Cardiac septum (tissue), 1 donor: ENCODE results near the gene GLRA1. TPM values are rescaled to one million over a fixed set of nuclear protein-coding genes. Genes with fewer than 3 reads are reported as not detected.
"Not testable (repeated sequence)": the region's sequence is repeated elsewhere in the genome, so short reads cannot be mapped to it uniquely, and the experiment has no call there.

Experiments
- DNase-seq: peaks from one replicate; pipeline ENCODE4 v3.0.0-alpha.2; 2020; ENCODE audit warnings: low spot score
- intact Hi-C: fragments of 100-400 bp; cut with DNase I; formaldehyde crosslinking; loops from one replicate; pipeline ENCODE4 v1.14.0; 2022
- total RNA-seq: library from RNA; stranded (reverse); fragmentation: NEBNext Ultra II Directional; extraction: Animal tissue kit (Norgen Biotek cat#: 25700); gene quantifications from one replicate; pipeline ENCODE4 v1.2.1, GENCODE V29; 2021
- donor health status: DM: no; HTN: no; CAD: no.

The GLRA1 gene
- total RNA-seq, 1 donor from 2014 or later = not detected

DNA sequence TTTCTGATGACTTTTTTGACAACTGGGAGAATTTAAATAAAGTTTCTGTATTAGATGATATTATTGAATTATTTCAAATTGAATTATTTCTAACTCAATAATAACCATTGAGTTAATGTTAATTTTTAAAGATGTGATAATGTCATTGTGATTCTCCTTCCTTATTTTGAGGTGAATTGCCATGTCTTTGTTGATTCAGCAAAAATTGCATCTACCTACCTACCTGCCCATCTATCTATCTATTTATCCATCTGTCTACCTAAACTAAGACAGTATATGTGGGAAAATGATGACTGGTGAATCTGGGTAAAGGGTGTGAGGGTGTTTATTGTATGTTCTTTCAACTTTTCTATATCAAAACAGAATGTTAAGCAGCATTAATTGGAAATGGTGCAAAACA, 77.9 kb downstream of the GLRA1 start:
- intact Hi-C loops = no loop called here
- DNase-seq = no peak

DNA sequence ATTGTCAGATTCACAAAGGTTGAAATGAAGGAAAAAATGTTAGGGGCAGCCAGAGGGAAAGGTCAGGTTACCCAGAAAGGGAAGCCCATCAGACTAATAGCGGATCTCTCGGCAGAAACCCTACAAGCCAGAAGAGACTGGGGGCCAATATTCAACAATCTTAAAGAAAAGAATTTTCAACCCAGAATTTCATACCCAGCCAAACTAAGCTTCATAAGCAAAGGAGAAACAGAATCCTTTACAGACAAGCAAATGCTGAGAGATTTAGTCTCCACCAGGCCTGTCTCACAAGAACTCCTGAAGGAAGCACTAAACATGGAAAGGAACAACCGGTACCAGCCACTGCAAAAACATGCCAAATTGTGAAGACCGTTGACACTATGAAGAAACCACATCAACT, 91.8 kb downstream of the GLRA1 start:
- DNase-seq, intact Hi-C loops: not testable (repeated sequence)

DNA sequence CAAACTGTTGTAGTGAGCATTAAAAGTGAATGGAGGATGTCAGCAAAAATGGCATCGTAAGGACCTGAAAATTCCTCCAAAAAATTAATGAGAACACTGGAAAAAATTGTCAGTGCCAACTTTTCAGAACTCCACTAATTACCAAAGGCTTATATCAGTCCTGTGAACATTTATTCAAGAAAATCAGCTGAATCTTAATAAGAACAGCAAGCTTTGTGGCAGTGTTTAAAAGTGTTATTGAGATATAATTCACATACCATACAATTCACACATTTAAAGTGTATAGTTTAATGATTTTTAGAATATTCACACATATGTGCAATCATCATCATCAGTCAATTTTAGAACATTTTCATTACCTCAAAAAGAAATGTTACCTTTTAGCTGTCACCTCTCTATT, 95.3 kb downstream of the GLRA1 start:
- DNase-seq = no peak
- intact Hi-C loops = loop anchor here (5.0 kb wide), 1 partner anchor 458 kb away; no protein-coding TSS in a partner anchor

DNA sequence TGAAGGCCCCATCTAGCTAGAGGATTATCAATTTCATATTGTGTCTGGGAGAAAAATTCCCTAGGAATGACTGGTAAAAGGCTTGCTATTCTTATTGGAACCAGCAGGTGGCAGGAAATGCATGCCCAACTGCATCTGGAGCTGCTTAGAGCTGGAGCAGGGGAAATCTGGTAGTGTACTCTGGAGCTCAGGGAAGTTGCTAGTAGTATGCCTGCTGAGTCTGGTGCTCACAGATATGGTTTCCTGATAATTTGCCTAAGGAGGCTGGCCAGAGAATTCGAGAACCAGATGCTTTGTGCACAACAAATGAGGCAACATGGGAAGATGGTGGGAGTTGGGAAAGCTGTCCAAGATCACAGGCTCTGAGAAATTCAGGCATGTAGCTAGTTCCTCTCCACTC, 99.2 kb downstream of the GLRA1 start:
- DNase-seq = no peak
- intact Hi-C loops = loop anchor here (2.0 to 5.0 kb wide), 3 partner anchors 317 to 679 kb away; no protein-coding TSS in a partner anchor

DNA sequence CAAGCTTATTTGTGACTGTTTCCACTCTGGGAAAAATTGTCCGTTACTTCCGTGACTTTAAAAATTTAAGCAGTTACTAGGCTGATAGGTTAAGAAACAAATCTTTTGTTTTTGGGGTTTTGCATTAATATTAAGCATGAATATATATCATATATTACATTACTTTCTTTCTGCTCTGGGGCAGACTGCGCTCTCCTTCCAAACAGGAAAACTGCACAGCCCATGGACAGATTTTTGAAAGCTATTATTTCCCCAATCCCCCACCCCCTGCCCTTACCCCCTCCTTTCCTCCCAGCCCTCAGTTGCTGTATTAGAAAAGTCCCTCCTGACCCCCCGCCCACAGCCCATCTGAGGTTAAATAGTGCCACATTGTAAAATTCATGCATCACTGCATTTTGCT, 102.5 kb downstream of the GLRA1 start:
- intact Hi-C loops = loop anchor here (5.0 kb wide), 2 partner anchors 450 to 525 kb away; no protein-coding TSS in a partner anchor
- DNase-seq = no peak

DNA sequence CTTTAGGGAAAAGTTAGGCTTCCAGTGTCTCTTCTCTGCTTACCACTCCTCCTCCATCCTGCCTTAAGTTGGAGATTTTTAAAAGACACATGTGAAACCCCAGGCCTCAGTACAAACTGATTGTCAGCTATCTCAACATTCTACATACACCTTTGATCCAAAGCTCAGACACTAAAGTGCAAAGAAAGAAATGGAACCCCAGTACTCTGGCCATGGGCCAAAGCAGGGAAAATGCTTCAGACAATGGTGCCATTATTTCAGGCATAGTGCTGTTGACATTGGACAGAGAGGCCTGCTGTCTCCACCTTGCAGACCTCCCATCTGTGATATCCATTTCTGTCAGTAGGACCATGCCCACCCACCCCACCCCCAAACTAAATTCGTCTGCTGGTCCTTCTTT, 103.7 kb downstream of the GLRA1 start:
- DNase-seq = no peak
- intact Hi-C loops = loop anchor here (5.0 kb wide), 2 partner anchors 451 to 526 kb away; no protein-coding TSS in a partner anchor

DNA sequence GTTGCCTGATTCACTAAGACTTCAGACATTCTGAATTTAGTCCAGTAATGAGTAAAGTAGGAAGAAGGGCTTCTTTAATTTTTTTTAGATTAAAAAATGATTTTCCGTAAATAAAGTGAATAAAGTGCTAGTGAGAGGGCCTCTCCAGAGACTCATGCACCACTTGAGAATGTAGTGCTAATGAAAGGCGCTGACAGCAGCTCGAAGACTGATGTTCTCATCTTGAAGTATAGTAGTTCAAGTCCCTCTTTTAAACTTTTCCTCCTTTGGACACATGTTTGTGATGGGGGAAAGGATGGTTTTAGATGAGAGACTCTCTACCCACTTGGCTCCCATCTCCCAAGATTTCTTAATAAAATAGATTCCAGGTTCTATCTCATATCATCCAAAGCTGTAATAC, 104.4 kb downstream of the GLRA1 start:
- intact Hi-C loops = loop anchor here (5.0 kb wide), 2 partner anchors 452 to 527 kb away; no protein-coding TSS in a partner anchor
- DNase-seq = no peak

DNA sequence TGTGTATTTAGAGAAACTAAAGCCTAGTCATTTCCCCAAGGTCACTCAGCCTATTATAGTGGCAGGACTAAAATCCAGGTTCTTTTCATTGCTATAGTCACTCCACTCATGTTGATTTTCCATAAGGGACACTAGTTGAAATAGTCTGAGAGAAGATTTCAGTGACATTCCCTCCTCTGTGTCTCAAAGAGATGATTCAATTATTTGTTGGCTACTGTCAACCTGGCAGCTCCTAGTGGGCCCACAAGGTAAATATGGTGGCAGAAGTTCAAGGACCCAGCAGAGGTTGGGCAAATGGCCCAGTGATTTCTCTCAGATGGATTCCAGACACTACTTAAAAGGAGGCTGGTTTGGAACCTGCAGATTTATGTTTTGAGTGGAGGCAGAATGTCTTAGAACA, 104.8 kb downstream of the GLRA1 start:
- no peak for DNase-seq

DNA sequence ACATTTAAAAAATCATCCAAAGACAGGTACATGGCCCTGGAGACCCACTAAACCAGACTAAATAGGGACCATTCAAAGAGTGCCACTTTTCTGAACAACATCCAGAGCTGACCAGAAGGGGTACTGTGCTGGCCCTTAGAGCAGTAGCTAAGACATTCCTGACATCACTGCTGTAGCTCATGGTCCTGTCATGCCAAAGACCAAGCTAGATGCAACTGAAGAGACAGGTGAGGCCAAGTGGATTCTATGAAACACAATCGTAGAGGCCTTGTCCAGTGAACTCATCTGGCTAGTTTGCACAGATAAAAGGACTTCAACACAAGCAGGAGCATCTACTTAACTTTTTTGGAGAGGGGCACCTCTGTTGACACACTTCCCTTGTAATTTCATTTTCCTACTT, 109.6 kb downstream of the GLRA1 start:
- intact Hi-C loops = no loop called here
- no peak for DNase-seq

More for the DNA sequence above, 104.8 kb downstream of the GLRA1 start:
- intact Hi-C loops = loop anchor here (5.0 kb wide), 2 partner anchors 452 to 527 kb away; no protein-coding TSS in a partner anchor

DNA sequence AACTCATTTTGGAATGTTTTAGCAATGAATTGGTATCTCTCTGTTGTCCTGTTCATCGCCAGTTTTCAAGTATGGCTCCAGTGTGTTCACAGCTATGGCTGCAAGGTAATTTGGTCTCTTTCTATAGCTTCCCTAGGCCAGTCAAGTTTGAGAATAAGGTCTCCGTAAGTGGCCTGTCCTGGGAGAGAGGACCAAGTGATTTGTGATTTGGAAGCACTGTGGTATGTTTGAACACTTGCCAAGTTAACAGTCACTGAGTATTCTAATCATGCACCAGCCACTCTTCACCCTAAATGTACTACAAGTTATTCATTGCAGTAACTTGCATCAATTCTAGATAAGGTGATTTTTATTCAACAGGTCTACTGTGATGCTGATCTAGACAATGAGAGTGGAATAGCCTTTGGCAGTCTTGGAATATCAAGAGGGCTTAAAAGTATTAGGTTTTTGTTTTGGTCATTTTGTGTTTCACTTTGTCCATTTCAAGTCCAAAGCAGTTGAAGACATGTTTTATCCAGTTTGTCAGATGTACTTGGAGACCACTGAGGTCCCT, 111.8 kb downstream of the GLRA1 start:
- intact Hi-C loops = no loop called here
- DNase-seq = no peak

DNA sequence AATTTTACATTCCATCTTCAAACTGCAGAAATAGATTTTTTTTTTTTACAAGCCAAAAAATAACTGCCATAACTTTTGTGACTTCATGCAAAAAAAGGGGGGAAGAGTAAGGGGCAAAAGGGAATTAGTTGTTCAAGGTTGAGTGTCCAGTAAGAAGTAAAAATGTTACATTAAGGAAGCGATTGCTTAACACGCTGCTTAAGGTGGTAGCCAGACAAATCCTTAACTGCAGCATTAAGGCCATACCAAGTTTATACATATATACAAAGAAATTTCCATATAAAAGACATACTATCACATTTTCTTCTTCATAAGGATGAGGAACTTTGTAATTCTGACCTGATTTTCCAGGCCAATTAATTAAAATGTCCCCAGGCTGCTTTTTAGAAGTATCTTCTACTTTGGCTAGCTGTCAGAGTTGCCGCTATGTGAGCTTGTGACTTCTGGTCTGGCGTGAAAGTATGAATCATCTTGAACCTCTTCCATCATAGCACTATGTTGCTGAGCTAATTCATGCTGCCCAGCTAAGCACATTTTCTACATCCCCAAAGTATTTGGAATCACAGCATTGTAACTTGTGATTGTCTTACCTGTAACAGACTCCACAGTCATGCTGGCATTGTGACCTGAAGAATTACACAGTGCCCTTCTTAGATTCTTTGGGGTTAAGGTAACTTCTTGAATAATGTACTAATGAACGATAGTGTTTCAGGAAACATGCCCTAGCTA, 112.9 kb downstream of the GLRA1 start:
- DNase-seq = no peak
- intact Hi-C loops = no loop called here

DNA sequence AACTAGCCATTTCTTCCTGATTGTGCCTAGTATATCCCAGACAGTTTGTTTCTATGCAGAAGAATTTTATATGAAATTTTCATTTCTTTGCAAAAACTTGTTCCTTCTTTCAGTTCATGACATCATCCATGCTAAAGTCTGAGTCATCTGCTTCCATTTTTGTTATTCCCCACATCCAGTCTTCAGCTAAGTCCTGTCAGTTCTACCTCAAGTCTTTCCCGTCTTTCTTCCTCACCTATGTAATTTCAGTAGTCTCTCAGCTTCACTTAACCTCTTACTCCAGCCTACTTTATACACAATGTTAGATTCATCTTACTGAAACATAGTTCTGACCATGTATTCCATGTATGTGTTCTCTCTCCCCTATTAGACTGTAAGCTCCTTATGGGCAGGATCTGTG, 113.8 kb downstream of the GLRA1 start:
- no peak for DNase-seq
- intact Hi-C loops = no loop called here

DNA sequence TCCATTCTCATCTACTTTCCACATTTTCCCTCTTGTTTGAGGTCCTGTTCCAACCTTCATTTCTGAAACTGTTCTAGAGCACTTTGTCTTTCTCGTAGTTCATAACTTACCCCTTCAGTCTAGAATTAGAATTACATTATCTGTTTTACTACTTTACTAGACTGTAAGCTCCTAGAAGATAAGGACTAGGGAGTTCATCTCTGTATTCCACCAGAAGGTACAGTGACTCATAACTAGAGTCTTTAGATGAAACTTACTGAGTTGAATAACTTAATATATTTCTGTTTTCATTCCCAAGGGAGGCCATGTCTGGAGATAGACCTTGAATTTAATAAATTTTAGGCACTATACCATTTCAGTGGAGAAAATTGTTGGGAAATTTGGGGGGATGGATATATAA, 114.2 kb downstream of the GLRA1 start:
- no peak for DNase-seq

DNA sequence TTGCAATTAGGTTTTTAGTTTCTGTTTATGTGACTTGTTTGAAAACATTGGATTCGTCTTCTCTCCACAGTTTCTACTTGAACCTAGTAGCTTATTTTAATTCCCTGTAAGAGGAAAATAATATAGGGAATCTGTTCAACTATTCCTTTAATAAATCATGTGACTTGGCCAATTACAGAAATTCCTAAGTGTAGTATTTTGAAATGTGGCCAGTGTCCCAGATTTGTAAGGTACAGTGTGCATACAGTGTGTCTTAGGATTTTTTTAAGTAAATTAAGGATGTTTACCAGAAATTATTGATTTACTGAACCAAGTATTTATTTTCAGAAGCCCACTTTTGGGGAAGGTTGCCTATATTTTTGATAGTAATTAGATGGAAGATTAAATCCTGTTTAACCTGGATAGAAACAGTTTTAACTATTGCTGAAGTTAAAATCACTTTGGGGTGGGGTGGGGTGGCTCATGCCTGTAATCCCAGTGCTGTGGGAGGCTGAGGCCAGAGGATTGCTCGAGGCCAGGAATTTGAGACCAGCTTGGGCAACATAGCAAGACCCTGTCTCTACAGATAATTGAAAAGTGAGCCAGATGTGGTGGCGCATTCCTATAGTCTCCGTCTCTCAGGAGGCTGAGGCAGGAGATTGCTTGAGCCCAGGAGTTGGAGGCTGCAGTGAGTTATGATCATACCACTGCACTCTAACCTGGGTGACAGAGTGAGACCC, 116.0 kb downstream of the GLRA1 start:
- DNase-seq = no peak
- intact Hi-C loops = no loop called here

More for the DNA sequence above, 114.2 kb downstream of the GLRA1 start:
- intact Hi-C loops = no loop called here

DNA sequence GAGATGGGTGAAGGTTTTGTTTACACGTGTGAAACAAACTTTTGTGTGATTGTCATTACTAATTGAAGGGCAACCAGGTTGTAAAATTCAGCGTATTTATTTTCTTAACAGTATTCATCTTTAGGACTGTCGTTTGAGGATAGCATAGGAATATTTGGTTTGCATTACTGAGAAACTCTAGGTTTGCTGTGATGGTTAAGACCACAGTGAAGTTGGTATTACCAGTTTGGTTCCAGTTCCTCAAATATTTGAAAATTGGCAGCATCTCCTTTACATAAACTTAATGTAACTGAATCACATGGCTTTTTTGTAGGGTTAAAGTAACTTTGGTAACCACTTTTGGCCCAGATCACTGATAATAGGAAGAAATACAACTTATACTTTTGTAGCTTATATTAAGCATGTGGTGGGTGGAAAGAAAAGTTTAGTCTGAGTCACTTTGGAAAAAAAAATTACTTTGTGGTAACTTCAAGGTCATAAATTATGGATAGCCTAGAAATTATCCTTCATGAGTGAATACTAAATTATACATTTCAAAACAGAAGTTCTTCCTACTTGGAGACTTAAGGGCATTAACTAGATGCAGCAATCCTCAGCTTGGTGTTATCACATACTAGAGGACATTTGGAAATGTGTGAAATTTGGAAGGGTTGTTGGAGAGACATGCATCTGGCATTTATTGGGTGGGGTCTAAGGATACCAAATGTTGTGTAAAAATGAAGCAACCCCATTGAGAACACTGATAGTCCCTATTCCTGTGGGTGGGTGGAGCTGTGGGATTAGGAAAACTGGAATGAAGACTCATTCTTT, 119.0 kb downstream of the GLRA1 start:
- intact Hi-C loops = no loop called here
- DNase-seq = no peak

DNA sequence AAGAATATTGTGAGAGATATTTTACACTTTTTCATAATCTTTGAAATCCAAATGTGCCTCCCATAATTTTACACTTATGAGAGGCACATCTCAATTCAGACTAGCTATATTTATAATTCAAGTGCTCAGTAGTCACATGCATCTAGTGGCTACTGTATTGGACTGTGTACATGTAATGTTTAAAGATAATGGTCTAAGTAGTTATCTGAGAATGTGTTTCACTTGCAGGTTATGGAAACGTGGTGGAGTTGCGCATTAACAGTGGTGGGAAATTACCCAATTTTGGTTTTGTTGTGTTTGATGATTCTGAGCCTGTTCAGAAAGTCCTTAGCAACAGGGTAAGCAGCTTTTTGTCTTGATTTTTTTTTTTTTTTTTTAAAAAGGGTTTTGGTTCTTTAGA, 124.1 kb downstream of the GLRA1 start:
- intact Hi-C loops = no loop called here
- no peak for DNase-seq

DNA sequence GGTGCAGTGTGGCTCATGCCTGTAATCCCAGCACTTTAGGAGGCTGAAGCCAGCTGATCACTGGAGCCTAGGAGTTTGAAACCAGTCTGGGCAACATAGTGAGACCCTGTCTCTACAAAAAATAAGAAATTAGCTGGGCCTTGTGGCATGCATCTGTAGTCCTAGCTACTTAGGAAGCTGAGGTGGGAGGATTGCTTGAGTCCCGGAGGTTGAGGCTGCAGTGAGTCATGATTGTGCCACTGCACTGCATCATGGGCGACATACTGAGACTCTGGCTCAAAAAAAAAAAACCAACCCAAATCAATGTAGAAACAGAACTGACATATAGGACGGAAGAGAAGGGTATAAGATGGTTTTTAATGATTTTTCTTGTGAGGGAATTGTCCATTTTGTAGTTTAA, 125.2 kb downstream of the GLRA1 start:
- DNase-seq = no peak
- intact Hi-C loops = no loop called here

DNA sequence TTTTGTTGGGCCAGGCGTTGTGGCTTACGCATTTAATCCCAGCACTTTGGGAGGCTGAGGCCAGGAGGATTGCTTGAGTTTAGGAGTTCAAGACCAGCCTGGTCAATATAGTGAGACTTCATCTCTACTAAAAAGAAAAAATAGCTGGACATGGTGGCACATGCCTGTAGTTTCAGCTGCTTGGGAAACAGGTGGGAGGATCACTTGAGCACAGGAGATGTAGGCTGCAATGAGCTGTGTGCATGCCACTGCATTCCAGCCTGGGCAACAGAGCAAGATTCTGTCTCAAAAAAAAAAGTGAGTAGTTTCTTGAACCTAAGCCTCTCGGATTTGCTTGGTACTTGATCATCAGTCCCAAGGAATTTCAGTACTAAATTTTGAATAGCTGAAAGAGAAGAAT, 126.0 kb downstream of the GLRA1 start:
- intact Hi-C loops = no loop called here
- no peak for DNase-seq

DNA sequence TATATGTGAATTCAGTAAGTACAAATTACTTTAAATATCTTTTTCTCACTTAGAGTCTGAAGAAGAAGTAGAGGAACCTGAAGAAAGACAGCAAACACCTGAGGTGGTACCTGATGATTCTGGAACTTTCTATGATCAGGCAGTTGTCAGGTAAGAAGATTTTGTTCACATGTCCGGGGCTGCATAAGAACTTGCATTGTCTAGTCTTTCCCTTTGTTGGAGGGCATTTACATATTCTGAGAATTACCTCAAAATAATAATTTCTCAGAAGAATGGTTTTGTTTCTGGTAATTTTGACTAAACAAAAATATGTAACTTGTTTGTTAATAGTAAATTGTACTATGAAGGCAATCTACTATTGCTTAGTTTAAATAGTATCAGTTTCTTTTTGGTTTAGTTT, 129.2 kb downstream of the GLRA1 start:
- no peak for DNase-seq
- intact Hi-C loops = no loop called here

DNA sequence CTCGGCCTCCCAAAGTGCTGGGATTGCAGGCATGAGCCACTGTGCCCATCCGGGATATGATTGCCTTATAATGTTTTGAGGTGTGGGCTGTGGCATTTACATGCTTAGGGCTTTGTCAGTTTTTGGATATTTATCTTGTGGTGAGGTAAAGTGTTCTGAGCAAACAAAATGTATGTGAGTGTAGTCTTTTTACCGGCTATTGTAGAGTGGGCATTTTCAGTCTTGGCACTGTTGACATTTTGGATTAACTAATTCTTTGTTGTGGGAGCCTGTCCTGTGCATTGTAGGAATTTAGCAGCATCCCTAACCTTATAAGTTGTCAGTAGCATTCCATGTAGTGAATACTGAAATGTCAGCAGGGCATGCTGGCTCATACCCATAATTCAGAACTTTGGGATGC, 131.3 kb downstream of the GLRA1 start:
- DNase-seq = no peak
- intact Hi-C loops = no loop called here
